Mesendoderm (in vitro differentiated cells): ENCODE measurements around the gene BCDIN3D.

Source experiments
- DNase-seq: peaks from one replicate; pipeline ENCODE4 v3.0.0; 2013
- H2AK5ac ChIP-seq: 2 replicates; pipeline ENCODE4 v1.6.1; 2013; ENCODE audit warnings: low read length, inconsistent platforms
- H2BK120ac ChIP-seq: 2 replicates; pipeline ENCODE4 v1.6.1; 2013; ENCODE audit warnings: low read depth, mild to moderate bottlenecking, low read length, moderate library complexity, mixed read lengths
- H2BK15ac ChIP-seq: replicated peaks from 2 replicates; pipeline ENCODE4 v1.6.1; 2013; ENCODE audit warnings: low read depth, mild to moderate bottlenecking, moderate library complexity
- H2BK5ac ChIP-seq: 2 replicates; pipeline ENCODE4 v1.6.1; 2013; ENCODE audit warnings: low read length, inconsistent platforms
- H3K18ac ChIP-seq: 2 replicates; pipeline ENCODE4 v1.6.1; 2013; ENCODE audit warnings: mild to moderate bottlenecking, low read length, mixed read lengths
- H3K23ac ChIP-seq: one replicate; pipeline ENCODE4 v1.6.1; 2013; ENCODE audit warnings: low read length
- H3K27ac ChIP-seq: 2 replicates; pipeline ENCODE4 v1.5.1; 2013; ENCODE audit warnings: low read depth, mild to moderate bottlenecking, inconsistent platforms, low read length, moderate library complexity
- H3K27me3 ChIP-seq: 2 replicates; pipeline ENCODE4 v1.6.1; 2013; ENCODE audit warnings: low read length, control low read depth, mild to moderate bottlenecking, inconsistent platforms; ENCODE audit not compliant: insufficient read depth, poor library complexity
- H3K36me3 ChIP-seq: 2 replicates; pipeline ENCODE4 v1.6.1; 2013; ENCODE audit warnings: low read length, inconsistent platforms; ENCODE audit not compliant: control insufficient read depth, insufficient read depth
- H3K4ac ChIP-seq: one replicate; pipeline ENCODE4 v1.6.1; 2013; ENCODE audit warnings: low read depth, mild to moderate bottlenecking, low read length, moderate library complexity
- H3K4me1 ChIP-seq: 2 replicates; pipeline ENCODE4 v1.6.1; 2013; ENCODE audit warnings: low read depth, low read length, inconsistent platforms; ENCODE audit not compliant: control insufficient read depth
- H3K4me2 ChIP-seq: 2 replicates; pipeline ENCODE4 v1.6.1; 2013; ENCODE audit warnings: low read length
- H3K4me3 ChIP-seq: 2 replicates; pipeline ENCODE4 v1.5.1; 2013; ENCODE audit warnings: mild to moderate bottlenecking, low read length
- H3K56ac ChIP-seq: one replicate; pipeline ENCODE4 v1.6.1; 2013; ENCODE audit warnings: low read length
- H3K79me1 ChIP-seq: 2 replicates; pipeline ENCODE4 v1.6.1; 2013; ENCODE audit warnings: low read length, inconsistent platforms
- H3K79me2 ChIP-seq: 2 replicates; pipeline ENCODE4 v1.6.1; 2013; ENCODE audit warnings: mild to moderate bottlenecking, low read length; ENCODE audit not compliant: control insufficient read depth, insufficient read depth
- H3K9ac ChIP-seq: 2 replicates; pipeline ENCODE4 v1.6.1; 2013; ENCODE audit warnings: low read length, inconsistent platforms
- H4K5ac ChIP-seq: one replicate; pipeline ENCODE4 v1.6.1; 2013; ENCODE audit warnings: low read length
- H4K8ac ChIP-seq: one replicate; pipeline ENCODE4 v1.6.1; 2013; ENCODE audit warnings: low read depth, mild to moderate bottlenecking, control low read depth, low read length, moderate library complexity
- WGBS: extraction: QIAGEN DNeasy Blood & Tissue Kit; methylation state at CpG from one replicate; pipeline ENCODE4 v1.1.7; 2013; ENCODE audit warnings: low lambda C conversion rate, missing lambda C conversion rate; ENCODE audit not compliant: insufficient coverage; ENCODE audit errors: extremely low coverage; 5-methylcytosine and 5-hydroxymethylcytosine counted together

Gene BCDIN3D

DNA sequence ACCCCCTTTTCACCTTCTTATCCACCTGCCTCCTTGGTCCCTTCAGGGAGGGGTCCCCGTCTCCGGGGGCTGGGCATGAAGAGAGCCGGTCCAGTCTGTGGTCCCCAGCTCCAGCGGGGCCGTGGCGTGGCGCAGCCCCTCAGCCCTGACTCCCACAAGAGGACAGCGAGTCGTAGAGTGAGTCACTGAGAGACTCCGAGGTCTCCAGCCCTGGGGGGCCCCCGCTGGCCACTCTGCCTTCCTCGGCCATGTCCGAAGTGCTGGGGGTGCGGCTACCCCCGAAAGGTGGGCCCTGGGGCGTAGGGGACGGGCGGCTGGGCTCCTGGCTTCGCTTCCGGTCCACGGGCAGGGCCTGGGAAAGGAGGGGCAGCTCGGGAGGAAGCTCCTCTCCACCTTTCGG is 51.2 kb downstream of the BCDIN3D start:
- no CpG with 5 or more reads among the region's 23 CpGs for WGBS
- no peak overlapping the region for H3K23ac ChIP-seq

GRCh38 chr12:49790741-49791555 is 52.0 kb downstream of the BCDIN3D start:
- H2BK15ac ChIP-seq: no peak overlapping the region
- no peak overlapping the region for H3K23ac ChIP-seq
- no peaks in the 10 kb centered on the region for H3K79me1 ChIP-seq
- no CpG with 5 or more reads among the region's 22 CpGs for WGBS
- H2BK120ac ChIP-seq: no peak overlapping the region
- H3K27me3 ChIP-seq: no peaks in the 10 kb centered on the region
- peak overlapping the region; percentile 25 for H3K56ac ChIP-seq
- H3K4me1 ChIP-seq: no peaks in the 10 kb centered on the region
- H3K27ac ChIP-seq: no peak overlapping the region
- no peak overlapping the region for H3K4me2 ChIP-seq
- H4K5ac ChIP-seq: no peak overlapping the region
- DNase-seq: no peak
- H2BK5ac ChIP-seq: no peak overlapping the region
- H3K9ac ChIP-seq: no peak overlapping the region
- no peak overlapping the region for H3K4me3 ChIP-seq
- no peaks in the 10 kb centered on the region for H3K79me2 ChIP-seq
- H4K8ac ChIP-seq: no peak overlapping the region
- no peak overlapping the region for H3K4ac ChIP-seq
- H3K18ac ChIP-seq: no peak overlapping the region
- no peak overlapping the region for H2AK5ac ChIP-seq
- H3K36me3 ChIP-seq: no peaks in the 10 kb centered on the region

More for the DNA sequence above, 51.2 kb downstream of the BCDIN3D start:
- no peaks in the 10 kb centered on the region for H3K36me3 ChIP-seq
- H2BK15ac ChIP-seq: no peak overlapping the region
- H3K27me3 ChIP-seq: no peaks in the 10 kb centered on the region
- no peaks in the 10 kb centered on the region for H3K4me1 ChIP-seq
- no peaks in the 10 kb centered on the region for H3K79me1 ChIP-seq
- H3K18ac ChIP-seq: no peak overlapping the region
- DNase-seq: no peak
- no peak overlapping the region for H2AK5ac ChIP-seq
- H3K4ac ChIP-seq: no peak overlapping the region
- no peak overlapping the region for H3K4me3 ChIP-seq
- H2BK120ac ChIP-seq: no peak overlapping the region
- no peak overlapping the region for H4K8ac ChIP-seq
- H4K5ac ChIP-seq: no peak overlapping the region
- no peak overlapping the region for H3K4me2 ChIP-seq
- no peaks in the 10 kb centered on the region for H3K79me2 ChIP-seq
- no peak overlapping the region for H3K56ac ChIP-seq
- H2BK5ac ChIP-seq: no peak overlapping the region
- H3K27ac ChIP-seq: no peak overlapping the region
- no peak overlapping the region for H3K9ac ChIP-seq

- no peak overlapping the region for H3K18ac ChIP-seq
- no peak overlapping the region for H3K56ac ChIP-seq
- no peak overlapping the region for H3K23ac ChIP-seq
- H3K79me2 ChIP-seq: no peaks in the 10 kb centered on the region
- WGBS: no CpG with 5 or more reads among the region's 3 CpGs
- no peak overlapping the region for H2AK5ac ChIP-seq
- no peak overlapping the region for H4K5ac ChIP-seq
- no peak overlapping the region for H3K4ac ChIP-seq
- H2BK5ac ChIP-seq: no peak overlapping the region
- H4K8ac ChIP-seq: no peak overlapping the region
- peak; percentile 94 for DNase-seq
- H2BK120ac ChIP-seq: no peak overlapping the region
- H3K4me3 ChIP-seq: no peak overlapping the region
- H3K4me1 ChIP-seq: no peaks in the 10 kb centered on the region
- H3K27ac ChIP-seq: no peak overlapping the region
- no peak overlapping the region for H3K9ac ChIP-seq
- H3K79me1 ChIP-seq: no peaks in the 10 kb centered on the region
- no peaks in the 10 kb centered on the region for H3K27me3 ChIP-seq
- no peak overlapping the region for H3K4me2 ChIP-seq
- no peak overlapping the region for H2BK15ac ChIP-seq
- no peaks in the 10 kb centered on the region for H3K36me3 ChIP-seq
Measured at GRCh38 chr12:49789992-49790391, 52.9 kb downstream of the BCDIN3D start.

GRCh38 chr12:49787672-49788071 is 55.2 kb downstream of the BCDIN3D start:
- H3K36me3 ChIP-seq: no peaks in the 10 kb centered on the region
- no peak overlapping the region for H3K4me3 ChIP-seq
- H3K23ac ChIP-seq: no peak overlapping the region
- H3K79me2 ChIP-seq: no peaks in the 10 kb centered on the region
- H3K9ac ChIP-seq: no peak overlapping the region
- DNase-seq: no peak
- no peak overlapping the region for H2BK5ac ChIP-seq
- no peak overlapping the region for H2BK120ac ChIP-seq
- H4K5ac ChIP-seq: no peak overlapping the region
- no peak overlapping the region for H3K4me2 ChIP-seq
- H3K4ac ChIP-seq: no peak overlapping the region
- no peak overlapping the region for H2BK15ac ChIP-seq
- H3K56ac ChIP-seq: no peak overlapping the region
- H2AK5ac ChIP-seq: no peak overlapping the region
- no peaks in the 10 kb centered on the region for H3K27me3 ChIP-seq
- no peak overlapping the region for H3K18ac ChIP-seq
- no CpG with 5 or more reads among the region's 2 CpGs for WGBS
- no peak overlapping the region for H3K27ac ChIP-seq
- H3K79me1 ChIP-seq: no peaks in the 10 kb centered on the region
- no peaks in the 10 kb centered on the region for H3K4me1 ChIP-seq
- H4K8ac ChIP-seq: no peak overlapping the region
